Body of pancreas (tissue), 4 donors: Measurements from ENCODE around the gene NRDE2.

Source experiments
- POLR2A ChIP-seq, 3 donors: fragments of 450-650 bp; IDR thresholded peaks; one replicate each; pipeline ENCODE4 v1.6.1; 2016; ENCODE audit warnings: antibody characterized with exemption in 3 of 3, mild to moderate bottlenecking in 2 of 3
- TF ChIP-seq, protein P1 (sequence below), 7 experiments: fragments of 450-650 bp in 4 of 7; fragments of 200-600 bp in 3 of 7; sonication (generic) in 3 of 7; IDR thresholded peaks; one replicate each; pipeline ENCODE4 v1.5.1; 2016 to 2019; ENCODE audit warnings: antibody characterized with exemption in 7 of 7

DNA sequence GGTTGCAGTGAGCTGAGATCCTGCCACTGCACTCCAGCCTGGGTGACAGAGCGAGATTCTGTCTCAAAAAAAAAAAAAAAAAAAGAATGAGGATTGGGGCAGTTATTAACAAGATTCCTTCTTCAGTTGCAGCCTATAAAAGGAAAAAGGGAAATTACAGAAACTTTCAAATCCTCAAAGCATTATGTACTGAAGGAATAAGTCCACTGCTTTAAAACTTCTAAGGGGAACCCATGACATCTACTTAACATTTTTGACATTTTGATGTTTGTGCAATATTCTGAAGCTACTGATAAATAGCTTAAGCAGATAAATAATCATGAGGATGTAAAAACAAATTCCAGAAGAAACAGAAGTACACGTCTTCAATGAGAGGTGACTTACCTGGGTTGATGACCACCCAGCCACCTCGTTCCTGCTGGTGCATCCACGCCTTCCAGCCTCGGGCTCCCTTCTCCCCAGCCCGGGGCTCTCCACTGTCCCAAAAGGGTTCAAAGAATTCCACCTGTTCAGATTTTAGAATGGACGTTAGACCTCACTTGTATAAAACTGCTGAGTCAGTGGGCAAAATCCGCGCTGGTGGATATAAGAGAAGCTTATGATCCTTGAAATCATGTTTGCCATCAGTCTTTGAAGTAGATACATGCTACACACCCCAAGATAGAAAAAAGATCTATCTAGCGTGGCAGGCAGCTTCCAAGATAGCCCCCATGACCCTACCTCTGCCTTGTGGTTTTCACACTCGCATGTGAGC, 33.7 kb downstream of the NRDE2 start:
- TF ChIP-seq, protein P1, sequence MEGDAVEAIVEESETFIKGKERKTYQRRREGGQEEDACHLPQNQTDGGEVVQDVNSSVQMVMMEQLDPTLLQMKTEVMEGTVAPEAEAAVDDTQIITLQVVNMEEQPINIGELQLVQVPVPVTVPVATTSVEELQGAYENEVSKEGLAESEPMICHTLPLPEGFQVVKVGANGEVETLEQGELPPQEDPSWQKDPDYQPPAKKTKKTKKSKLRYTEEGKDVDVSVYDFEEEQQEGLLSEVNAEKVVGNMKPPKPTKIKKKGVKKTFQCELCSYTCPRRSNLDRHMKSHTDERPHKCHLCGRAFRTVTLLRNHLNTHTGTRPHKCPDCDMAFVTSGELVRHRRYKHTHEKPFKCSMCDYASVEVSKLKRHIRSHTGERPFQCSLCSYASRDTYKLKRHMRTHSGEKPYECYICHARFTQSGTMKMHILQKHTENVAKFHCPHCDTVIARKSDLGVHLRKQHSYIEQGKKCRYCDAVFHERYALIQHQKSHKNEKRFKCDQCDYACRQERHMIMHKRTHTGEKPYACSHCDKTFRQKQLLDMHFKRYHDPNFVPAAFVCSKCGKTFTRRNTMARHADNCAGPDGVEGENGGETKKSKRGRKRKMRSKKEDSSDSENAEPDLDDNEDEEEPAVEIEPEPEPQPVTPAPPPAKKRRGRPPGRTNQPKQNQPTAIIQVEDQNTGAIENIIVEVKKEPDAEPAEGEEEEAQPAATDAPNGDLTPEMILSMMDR (IDR thresholded peaks at IDR 0.05) = no peak
- TF ChIP-seq POLR2A (IDR thresholded peaks at IDR 0.05) = no peak
